22Rv1 (cell line): ENCODE data around the gene UGT2B11.
"Not testable (repeated sequence)": the region's sequence is repeated elsewhere in the genome, so short reads cannot be mapped to it uniquely, and the experiment has no call there.

Experiments used
- ZFX ChIP-seq: fragments of 450-650 bp; IDR thresholded peaks from 2 replicates; pipeline ENCODE4 v1.6.1; 2017; ENCODE audit warnings: antibody characterized with exemption, borderline replicate concordance
- TF ChIP-seq, protein P1 (sequence below): fragments of 450-650 bp; IDR thresholded peaks from 2 replicates; pipeline ENCODE4 v1.5.1; 2017; ENCODE audit warnings: mild to moderate bottlenecking

DNA sequence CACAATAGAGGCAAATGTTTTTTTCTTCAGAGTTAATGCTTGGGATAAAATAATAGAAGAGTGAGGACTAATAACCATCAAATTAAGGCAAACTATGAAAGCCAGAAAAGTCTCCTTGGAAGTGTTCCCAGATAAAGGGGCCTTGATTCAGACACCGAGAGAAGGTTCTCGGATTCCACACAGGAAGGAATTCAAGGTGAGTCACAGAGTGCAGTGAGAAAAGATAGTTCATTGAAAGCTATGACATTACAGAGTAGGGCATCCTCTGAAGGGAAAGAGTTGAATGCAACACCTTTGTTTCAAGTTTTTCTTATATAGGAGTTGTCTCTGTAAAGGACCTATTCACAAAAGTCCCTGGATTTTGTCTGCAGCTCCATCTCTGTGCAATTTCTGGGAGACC is 3.9 kb upstream of the UGT2B11 start:
- TF ChIP-seq, protein P1, sequence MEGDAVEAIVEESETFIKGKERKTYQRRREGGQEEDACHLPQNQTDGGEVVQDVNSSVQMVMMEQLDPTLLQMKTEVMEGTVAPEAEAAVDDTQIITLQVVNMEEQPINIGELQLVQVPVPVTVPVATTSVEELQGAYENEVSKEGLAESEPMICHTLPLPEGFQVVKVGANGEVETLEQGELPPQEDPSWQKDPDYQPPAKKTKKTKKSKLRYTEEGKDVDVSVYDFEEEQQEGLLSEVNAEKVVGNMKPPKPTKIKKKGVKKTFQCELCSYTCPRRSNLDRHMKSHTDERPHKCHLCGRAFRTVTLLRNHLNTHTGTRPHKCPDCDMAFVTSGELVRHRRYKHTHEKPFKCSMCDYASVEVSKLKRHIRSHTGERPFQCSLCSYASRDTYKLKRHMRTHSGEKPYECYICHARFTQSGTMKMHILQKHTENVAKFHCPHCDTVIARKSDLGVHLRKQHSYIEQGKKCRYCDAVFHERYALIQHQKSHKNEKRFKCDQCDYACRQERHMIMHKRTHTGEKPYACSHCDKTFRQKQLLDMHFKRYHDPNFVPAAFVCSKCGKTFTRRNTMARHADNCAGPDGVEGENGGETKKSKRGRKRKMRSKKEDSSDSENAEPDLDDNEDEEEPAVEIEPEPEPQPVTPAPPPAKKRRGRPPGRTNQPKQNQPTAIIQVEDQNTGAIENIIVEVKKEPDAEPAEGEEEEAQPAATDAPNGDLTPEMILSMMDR = not testable (repeated sequence)
- not testable (repeated sequence) for TF ChIP-seq ZFX
